Measurements from ENCODE around the gene GOLGA8A.
A peak's percentile ranks its signal among the peaks of the same experiment; 100 is the strongest.

DNA sequence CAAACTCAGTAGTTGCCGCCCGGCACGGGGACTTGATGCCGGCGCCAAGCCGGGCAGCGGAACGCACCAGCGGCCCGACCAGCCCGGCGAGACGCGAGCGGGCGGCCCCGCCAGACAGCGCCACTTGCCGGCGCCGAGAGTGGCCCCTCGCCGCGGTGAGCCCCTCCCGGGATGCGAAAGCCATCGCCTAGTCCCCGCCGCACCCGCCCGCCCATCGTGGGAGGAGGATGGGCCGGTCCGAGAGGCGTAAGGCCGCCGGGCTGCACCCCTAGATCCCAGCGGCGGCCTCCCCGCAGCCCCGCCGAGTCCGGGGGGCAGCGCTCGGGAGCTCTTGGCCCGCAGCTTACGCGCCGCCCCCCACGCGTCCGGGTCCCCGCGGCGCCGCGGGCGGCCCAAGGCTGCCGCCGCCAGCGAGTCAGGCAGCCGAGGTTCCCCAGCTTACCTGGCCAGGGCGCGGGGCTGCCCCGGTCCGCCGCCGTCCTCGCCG lies 609 bp downstream of the GOLGA8A start:
- peak; percentile 19 for TF ChIP-seq CTCF (conservative IDR thresholded peaks at IDR 0.05)
- peak; percentile 43; the same call in 1 of the 2 replicates for TF ChIP-seq ZFX (IDR thresholded peaks at IDR 0.05)

Data from C4-2B (cell line).